HUES6 (cell line): ENCODE measurements around the gene HTR3B.

Experiments
- H3K27ac ChIP-seq: 2 replicates; pipeline ENCODE4 v1.7.0; 2013; ENCODE audit warnings: low read depth, mild to moderate bottlenecking, low read length, inconsistent platforms
- H3K27me3 ChIP-seq: 2 replicates; pipeline ENCODE4 v1.6.1; 2013; ENCODE audit warnings: low read length; ENCODE audit not compliant: control insufficient read depth, insufficient read depth
- H3K36me3 ChIP-seq: 2 replicates; pipeline ENCODE4 v1.6.1; 2013; ENCODE audit warnings: low read length; ENCODE audit not compliant: control insufficient read depth, insufficient read depth
- H3K4me1 ChIP-seq: 2 replicates; pipeline ENCODE4 v1.6.1; 2013; ENCODE audit warnings: low read length; ENCODE audit not compliant: control insufficient read depth, insufficient read depth
- H3K4me3 ChIP-seq: 2 replicates; pipeline ENCODE4 v1.5.1; 2013; ENCODE audit warnings: low read depth, low read length
- H3K9ac ChIP-seq: one replicate; pipeline ENCODE4 v1.6.1; 2013; ENCODE audit warnings: mild to moderate bottlenecking, low read length
- H3K9me3 ChIP-seq: 2 replicates; pipeline ENCODE4 v1.6.1; 2013; ENCODE audit warnings: low read depth, low read length; ENCODE audit not compliant: control insufficient read depth, insufficient read depth

HTR3B gene

DNA sequence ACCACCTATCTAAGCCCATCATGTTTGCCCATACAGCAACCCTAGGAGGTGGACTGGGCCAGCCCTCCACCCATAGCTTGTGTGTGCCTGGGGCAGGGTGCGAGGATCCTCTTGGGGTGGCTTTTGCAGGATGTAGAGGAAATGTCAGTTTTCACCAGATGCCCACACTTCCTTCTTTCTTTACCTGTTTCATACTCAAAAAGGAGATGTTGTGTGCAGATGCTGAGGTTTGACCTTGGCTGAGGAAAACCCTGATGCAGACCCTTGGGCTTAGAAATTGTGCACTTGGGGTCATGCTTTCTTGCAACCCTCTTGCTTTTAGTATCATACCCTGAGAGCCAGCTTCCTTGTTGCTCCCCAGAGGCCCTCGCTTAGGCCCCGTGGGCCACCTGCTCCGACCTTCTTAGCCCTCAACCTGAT is 72.5 kb downstream of the HTR3B start:
- Histone ChIP-seq H3K9me3 (no peaks in the 10 kb centered on the region), H3K9ac (no peak overlapping the region), H3K27me3 (peaks cover 10% of the 10 kb centered on the region; the same call in 1 of the 2 replicates), H3K36me3 (no peaks in the 10 kb centered on the region), H3K4me3 (no peak overlapping the region), H3K4me1 (peaks cover 17% of the 10 kb centered on the region), H3K27ac (no peak overlapping the region)

DNA sequence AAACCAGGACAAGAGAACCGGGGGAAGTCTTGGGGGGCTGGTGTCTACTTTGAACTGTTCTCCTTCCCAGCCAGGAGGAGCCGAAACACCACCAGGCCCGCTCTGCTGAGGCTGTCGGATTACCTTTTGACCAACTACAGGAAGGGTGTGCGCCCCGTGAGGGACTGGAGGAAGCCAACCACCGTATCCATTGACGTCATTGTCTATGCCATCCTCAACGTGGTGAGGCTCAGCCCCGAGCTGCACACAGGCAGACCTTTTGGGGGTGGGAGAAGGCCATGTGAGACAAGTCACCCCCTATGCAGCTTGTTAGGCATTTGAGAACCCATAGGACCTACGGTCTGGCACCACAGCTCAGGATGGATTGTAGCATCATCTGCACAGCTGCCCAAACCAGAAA is 73.1 kb downstream of the HTR3B start:
- H3K27me3 ChIP-seq: peaks cover 10% of the 10 kb centered on the region; the same call in 1 of the 2 replicates
- no peak overlapping the region for H3K4me3 ChIP-seq
- no peak overlapping the region for H3K9ac ChIP-seq

DNA sequence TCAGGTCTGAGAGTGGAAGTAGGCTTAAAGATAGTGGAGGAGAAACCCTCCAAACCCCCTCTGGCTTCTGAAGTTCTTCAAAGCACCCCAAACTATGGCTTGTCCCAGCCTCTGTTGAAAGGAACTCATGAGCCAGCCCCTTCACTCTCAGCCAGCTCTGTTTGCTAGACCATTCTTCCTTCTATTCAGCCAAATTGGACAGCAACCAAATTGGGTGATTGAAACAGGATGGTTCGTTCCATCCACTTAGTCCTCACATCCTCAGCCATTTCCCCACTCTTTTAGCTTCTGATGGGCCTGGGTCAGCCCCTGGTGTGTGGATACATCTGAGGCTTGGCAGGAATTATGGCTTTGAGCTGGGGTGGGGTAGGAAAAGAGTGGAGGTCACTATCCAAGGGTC is 74.8 kb downstream of the HTR3B start:
- no peaks in the 10 kb centered on the region for H3K9me3 ChIP-seq
- no peaks in the 10 kb centered on the region for H3K36me3 ChIP-seq
- H3K27ac ChIP-seq: no peak overlapping the region
- H3K9ac ChIP-seq: no peak overlapping the region
- H3K4me3 ChIP-seq: no peak overlapping the region
- peaks cover 10% of the 10 kb centered on the region; the same call in 1 of the 2 replicates for H3K27me3 ChIP-seq
- H3K4me1 ChIP-seq: peaks cover 17% of the 10 kb centered on the region

More for the DNA sequence above, 73.1 kb downstream of the HTR3B start:
- Histone ChIP-seq H3K4me1 (peaks cover 17% of the 10 kb centered on the region), H3K36me3 (no peaks in the 10 kb centered on the region), H3K27ac (no peak overlapping the region), H3K9me3 (no peaks in the 10 kb centered on the region)

DNA sequence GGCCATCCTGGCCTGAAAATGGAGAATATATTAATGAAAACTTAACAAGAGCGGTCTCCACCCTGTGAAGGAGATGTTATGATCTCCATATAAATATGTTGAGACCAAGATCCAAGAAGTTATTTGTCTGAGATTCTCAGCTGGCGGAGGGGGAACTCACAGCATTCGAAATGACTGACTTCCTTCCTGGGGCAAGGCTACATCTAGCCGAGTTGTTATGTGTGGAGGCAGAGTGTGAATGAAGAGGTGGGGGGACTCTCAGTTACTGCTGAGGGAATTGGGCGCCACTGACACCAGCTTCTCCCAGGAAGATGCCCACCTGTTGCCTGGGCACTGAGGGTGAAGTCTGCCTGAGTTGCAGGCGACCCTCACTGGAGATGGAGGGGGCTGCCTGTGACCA is 76.2 kb downstream of the HTR3B start:
- Histone ChIP-seq H3K4me1 (peaks cover 5% of the 10 kb centered on the region), H3K4me3 (no peak overlapping the region), H3K27ac (no peak overlapping the region), H3K9me3 (no peaks in the 10 kb centered on the region), H3K27me3 (peaks cover 8% of the 10 kb centered on the region; the same call in 1 of the 2 replicates), H3K36me3 (no peaks in the 10 kb centered on the region), H3K9ac (no peak overlapping the region)

DNA sequence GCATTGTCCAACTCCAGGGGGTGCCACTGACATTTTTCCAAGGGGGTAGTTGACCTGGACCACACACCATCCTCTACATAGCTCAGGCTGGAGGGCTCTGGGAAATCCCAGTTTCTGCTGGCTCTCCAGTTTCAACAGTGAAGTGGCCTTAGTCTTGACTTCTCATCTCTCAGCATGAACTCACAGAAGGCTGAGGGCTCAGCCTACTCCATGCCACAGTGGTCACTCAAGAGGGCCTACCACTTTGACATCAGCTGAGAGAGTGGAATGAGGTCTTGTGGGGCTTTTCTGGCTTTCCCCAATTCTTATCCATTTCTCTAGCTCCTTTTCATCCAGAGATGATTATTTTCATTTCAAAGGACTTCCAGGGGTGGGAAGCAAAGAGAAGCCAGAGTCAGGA is 77.7 kb downstream of the HTR3B start:
- peaks cover 7% of the 10 kb centered on the region; the same call in 1 of the 2 replicates for H3K27me3 ChIP-seq

DNA sequence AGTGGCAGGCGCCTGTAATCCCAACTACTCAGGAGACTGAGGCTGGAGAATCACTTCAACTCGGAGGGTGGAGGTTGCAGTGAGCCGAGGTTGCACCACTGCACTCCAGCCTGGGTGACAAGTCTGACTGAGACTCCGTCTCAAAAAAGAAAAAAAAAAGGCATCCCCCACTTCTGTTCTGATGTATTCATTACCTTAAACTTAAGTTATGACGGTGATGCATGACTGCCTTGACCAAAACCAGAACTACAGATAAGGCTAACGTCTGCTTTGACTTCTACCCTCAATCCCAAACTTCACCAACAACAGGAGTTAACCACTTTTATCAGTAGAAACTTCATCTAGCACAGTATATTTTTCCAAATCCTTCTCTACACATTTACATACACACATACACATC is 80.2 kb downstream of the HTR3B start:
- Histone ChIP-seq H3K4me1 (no peaks in the 10 kb centered on the region), H3K4me3 (no peak overlapping the region)

More for the DNA sequence above, 77.7 kb downstream of the HTR3B start:
- Histone ChIP-seq H3K4me3 (no peak overlapping the region), H3K27ac (no peak overlapping the region), H3K9ac (no peak overlapping the region), H3K9me3 (no peaks in the 10 kb centered on the region), H3K4me1 (no peaks in the 10 kb centered on the region), H3K36me3 (no peaks in the 10 kb centered on the region)

DNA sequence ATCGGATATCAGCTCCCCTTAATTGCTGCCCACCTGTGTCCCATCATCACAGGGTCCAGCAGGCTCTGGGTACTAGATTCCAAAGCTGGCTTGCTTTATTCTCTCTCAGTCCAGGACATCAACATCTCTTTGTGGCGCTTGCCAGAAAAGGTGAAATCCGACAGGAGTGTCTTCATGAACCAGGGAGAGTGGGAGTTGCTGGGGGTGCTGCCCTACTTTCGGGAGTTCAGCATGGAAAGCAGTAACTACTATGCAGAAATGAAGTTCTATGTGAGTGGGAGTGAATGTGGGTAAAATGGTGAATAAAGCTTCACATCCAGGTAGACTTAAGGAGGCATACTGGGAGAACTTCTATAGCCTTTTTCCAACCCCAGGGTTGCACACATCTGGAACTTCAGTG is 81.3 kb downstream of the HTR3B start:
- Histone ChIP-seq H3K9me3 (no peaks in the 10 kb centered on the region), H3K36me3 (no peaks in the 10 kb centered on the region), H3K9ac (no peak overlapping the region)

More for the DNA sequence above, 80.2 kb downstream of the HTR3B start:
- no peak overlapping the region for H3K9ac ChIP-seq
- peaks cover 6% of the 10 kb centered on the region; the same call in 1 of the 2 replicates for H3K27me3 ChIP-seq
- no peaks in the 10 kb centered on the region for H3K9me3 ChIP-seq
- no peak overlapping the region for H3K27ac ChIP-seq
- H3K36me3 ChIP-seq: no peaks in the 10 kb centered on the region

DNA sequence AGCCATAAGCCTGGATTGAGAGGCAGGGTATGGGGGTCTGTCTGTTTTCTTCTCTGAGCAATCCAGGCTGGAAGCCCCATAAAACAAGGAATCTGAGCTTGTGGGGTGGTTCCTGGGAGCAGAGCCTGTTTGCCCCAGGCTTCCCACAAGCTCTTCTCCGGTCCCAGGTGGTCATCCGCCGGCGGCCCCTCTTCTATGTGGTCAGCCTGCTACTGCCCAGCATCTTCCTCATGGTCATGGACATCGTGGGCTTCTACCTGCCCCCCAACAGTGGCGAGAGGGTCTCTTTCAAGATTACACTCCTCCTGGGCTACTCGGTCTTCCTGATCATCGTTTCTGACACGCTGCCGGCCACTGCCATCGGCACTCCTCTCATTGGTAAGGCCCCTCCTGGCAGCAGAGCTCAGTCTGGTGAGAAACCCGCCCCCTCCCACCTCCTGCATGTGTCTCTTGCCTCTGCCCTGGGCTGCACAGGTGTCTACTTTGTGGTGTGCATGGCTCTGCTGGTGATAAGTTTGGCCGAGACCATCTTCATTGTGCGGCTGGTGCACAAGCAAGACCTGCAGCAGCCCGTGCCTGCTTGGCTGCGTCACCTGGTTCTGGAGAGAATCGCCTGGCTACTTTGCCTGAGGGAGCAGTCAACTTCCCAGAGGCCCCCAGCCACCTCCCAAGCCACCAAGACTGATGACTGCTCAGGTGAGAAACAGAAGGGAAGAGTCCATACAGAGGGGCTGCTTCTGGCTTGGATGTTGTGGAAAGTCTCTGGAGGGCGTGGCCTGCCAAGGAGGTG is 82.0 kb downstream of the HTR3B start:
- Histone ChIP-seq H3K9ac (no peak overlapping the region), H3K9me3 (no peaks in the 10 kb centered on the region), H3K27me3 (no peaks in the 10 kb centered on the region; the same call in 1 of the 2 replicates)

More for the DNA sequence above, 81.3 kb downstream of the HTR3B start:
- H3K27me3 ChIP-seq: no peaks in the 10 kb centered on the region; the same call in 1 of the 2 replicates
- H3K4me1 ChIP-seq: no peaks in the 10 kb centered on the region
- no peak overlapping the region for H3K27ac ChIP-seq
- no peak overlapping the region for H3K4me3 ChIP-seq

DNA sequence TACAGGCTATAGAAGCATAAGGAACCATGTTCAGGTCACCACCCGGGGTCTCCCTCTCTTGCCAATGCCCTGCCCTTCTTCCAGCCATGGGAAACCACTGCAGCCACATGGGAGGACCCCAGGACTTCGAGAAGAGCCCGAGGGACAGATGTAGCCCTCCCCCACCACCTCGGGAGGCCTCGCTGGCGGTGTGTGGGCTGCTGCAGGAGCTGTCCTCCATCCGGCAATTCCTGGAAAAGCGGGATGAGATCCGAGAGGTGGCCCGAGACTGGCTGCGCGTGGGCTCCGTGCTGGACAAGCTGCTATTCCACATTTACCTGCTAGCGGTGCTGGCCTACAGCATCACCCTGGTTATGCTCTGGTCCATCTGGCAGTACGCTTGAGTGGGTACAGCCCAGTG is 84.8 kb downstream of the HTR3B start:
- no peaks in the 10 kb centered on the region for H3K9me3 ChIP-seq
- no peaks in the 10 kb centered on the region for H3K36me3 ChIP-seq
- no peak overlapping the region for H3K27ac ChIP-seq
- H3K9ac ChIP-seq: no peak overlapping the region
- peaks cover 6% of the 10 kb centered on the region; the same call in 1 of the 2 replicates for H3K27me3 ChIP-seq
- no peak overlapping the region for H3K4me3 ChIP-seq
- peaks cover 11% of the 10 kb centered on the region for H3K4me1 ChIP-seq

More for the DNA sequence above, 82.0 kb downstream of the HTR3B start:
- Histone ChIP-seq H3K27ac (no peak overlapping the region), H3K4me3 (no peak overlapping the region), H3K4me1 (no peaks in the 10 kb centered on the region), H3K36me3 (no peaks in the 10 kb centered on the region)

DNA sequence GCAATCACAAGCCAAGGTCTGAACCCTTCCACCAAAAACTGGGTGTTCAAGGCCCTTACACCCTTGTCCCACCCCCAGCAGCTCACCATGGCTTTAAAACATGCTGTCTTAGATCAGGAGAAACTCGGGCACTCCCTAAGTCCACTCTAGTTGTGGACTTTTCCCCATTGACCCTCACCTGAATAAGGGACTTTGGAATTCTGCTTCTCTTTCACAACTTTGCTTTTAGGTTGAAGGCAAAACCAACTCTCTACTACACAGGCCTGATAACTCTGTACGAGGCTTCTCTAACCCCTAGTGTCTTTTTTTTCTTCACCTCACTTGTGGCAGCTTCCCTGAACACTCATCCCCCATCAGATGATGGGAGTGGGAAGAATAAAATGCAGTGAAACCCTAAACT is 85.3 kb downstream of the HTR3B start:
- Histone ChIP-seq H3K9ac (no peak overlapping the region), H3K4me3 (no peak overlapping the region), H3K9me3 (no peaks in the 10 kb centered on the region), H3K27me3 (peaks cover 6% of the 10 kb centered on the region; the same call in 1 of the 2 replicates), H3K36me3 (no peaks in the 10 kb centered on the region), H3K27ac (no peak overlapping the region), H3K4me1 (peaks cover 11% of the 10 kb centered on the region)

DNA sequence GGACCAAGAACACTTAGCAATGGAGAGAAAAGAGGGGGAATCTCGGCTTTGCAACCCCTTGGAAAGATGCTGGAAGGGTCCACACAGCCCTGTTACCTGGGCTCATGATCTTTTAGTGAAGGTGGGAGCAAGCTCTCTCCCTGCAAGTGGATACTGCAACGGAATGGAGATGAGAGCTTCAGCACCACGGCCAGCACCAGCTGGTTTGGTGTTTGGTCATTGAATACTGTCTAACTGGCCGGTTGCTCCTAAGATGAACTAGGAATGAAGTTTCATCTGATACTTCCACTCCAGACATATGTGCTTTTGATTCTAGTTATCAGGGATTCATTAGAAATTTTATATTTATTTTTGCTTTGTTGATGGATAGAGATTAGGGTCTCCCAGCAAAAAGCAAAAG is 86.6 kb downstream of the HTR3B start:
- Histone ChIP-seq H3K27ac (no peak overlapping the region), H3K4me3 (no peak overlapping the region), H3K9me3 (no peaks in the 10 kb centered on the region), H3K36me3 (no peaks in the 10 kb centered on the region), H3K9ac (no peak overlapping the region), H3K27me3 (peaks cover 6% of the 10 kb centered on the region; the same call in 1 of the 2 replicates), H3K4me1 (peaks cover 11% of the 10 kb centered on the region)
